Parathyroid adenoma (tissue), 2 donors: Measurements from ENCODE around the gene RABL6.
"Not testable (repeated sequence)": the region's sequence is repeated elsewhere in the genome, so short reads cannot be mapped to it uniquely, and the experiment has no call there.

Experiments used
- H2AFZ ChIP-seq: fragments of 300-600 bp; sonication (generic); one replicate; pipeline ENCODE4 v1.7.0; 2017; ENCODE audit warnings: antibody characterized with exemption, mild to moderate bottlenecking
- H3K27ac ChIP-seq: fragments of 300-600 bp; sonication (generic); one replicate; pipeline ENCODE4 v1.7.0; 2017
- H3K27me3 ChIP-seq: fragments of 300-600 bp; sonication (generic); one replicate; pipeline ENCODE4 v1.7.0; 2017; ENCODE audit warnings: low read length; ENCODE audit not compliant: control insufficient read depth, insufficient read depth
- H3K36me3 ChIP-seq: fragments of 300-600 bp; sonication (generic); one replicate; pipeline ENCODE4 v1.7.0; 2017; ENCODE audit warnings: low read length; ENCODE audit not compliant: control insufficient read depth, insufficient read depth
- H3K4me1 ChIP-seq: fragments of 300-600 bp; sonication (generic); one replicate; pipeline ENCODE4 v1.7.0; 2017; ENCODE audit warnings: control low read depth
- H3K4me2 ChIP-seq: fragments of 300-600 bp; sonication (generic); one replicate; pipeline ENCODE4 v1.7.0; 2017; ENCODE audit warnings: low read length
- H3K4me3 ChIP-seq: fragments of 300-600 bp; sonication (generic); one replicate; pipeline ENCODE4 v1.7.0; 2017; ENCODE audit warnings: low read depth, low read length
- H3K79me2 ChIP-seq: fragments of 300-600 bp; sonication (generic); one replicate; pipeline ENCODE4 v1.7.0; 2017; ENCODE audit warnings: control low read depth
- H3K9ac ChIP-seq: fragments of 300-600 bp; sonication (generic); one replicate; pipeline ENCODE4 v1.7.0; 2017; ENCODE audit warnings: mild to moderate bottlenecking
- H3K9me3 ChIP-seq: fragments of 300-600 bp; sonication (generic); one replicate; pipeline ENCODE4 v1.7.0; 2017; ENCODE audit warnings: low read length; ENCODE audit not compliant: control insufficient read depth
- CTCF ChIP-seq: fragments of 300-600 bp; sonication (generic); IDR thresholded peaks from one replicate; pipeline ENCODE4 v1.7.0; 2017; ENCODE audit warnings: antibody characterized with exemption, mild to moderate bottlenecking
- donor health status: primary hyperparathyroidism.

Gene RABL6

GRCh38 chr9:136843801-136844740 is 36.3 kb downstream of the RABL6 start:
- not testable (repeated sequence) for H3K79me2 ChIP-seq, H3K9me3 ChIP-seq, H3K36me3 ChIP-seq, H2AFZ ChIP-seq, H3K27me3 ChIP-seq, H3K9ac ChIP-seq, H3K27ac ChIP-seq, H3K4me3 ChIP-seq, H3K4me1 ChIP-seq
- TF ChIP-seq CTCF = peak; percentile 33
- peak overlapping the region; percentile 38 for H3K4me2 ChIP-seq

DNA sequence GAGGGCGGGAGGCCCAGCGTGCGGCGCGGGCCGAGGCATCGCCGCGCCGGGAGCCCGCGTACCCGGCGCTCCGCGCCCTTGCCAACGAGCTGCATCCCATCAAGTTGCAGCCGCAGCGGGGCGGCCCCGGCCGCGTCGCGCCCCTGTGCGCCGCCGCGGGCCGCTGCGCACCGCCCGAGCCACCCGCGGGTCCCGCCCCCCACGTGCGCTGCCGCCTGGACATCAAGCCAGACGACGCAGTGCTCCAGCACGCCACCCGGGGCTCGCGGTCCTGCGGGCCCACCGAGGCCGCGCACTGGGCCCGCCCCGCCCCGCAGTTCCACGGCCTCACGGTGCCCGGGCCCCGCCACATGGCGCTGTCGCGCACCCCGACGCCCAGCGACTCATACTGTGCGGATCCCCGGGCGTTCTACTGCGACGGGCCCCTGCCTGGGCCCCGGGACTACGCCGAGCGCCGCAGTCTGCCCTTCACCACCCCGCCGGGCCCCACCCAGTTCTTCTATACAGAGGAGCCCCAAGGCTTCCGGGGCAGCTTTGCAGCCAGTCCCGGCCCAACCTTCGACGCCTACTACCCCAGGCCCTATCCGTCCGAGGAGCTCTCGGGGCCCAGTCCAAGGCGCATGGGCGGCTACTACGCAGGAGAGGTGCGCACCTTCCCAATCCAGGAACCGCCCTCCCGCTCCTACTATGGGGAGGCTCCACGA is 37.2 kb downstream of the RABL6 start:
- no peak for TF ChIP-seq CTCF
- no peaks in the 10 kb centered on the region for H3K9me3 ChIP-seq
- no peaks in the 10 kb centered on the region for H3K27me3 ChIP-seq
- no peak overlapping the region for H3K27ac ChIP-seq
- no peak overlapping the region for H3K9ac ChIP-seq
- no peak overlapping the region for H3K4me2 ChIP-seq
- H3K79me2 ChIP-seq = no peaks in the 10 kb centered on the region
- H3K36me3 ChIP-seq = no peaks in the 10 kb centered on the region
- no peak overlapping the region for H2AFZ ChIP-seq
- H3K4me1 ChIP-seq = peaks cover 4% of the 10 kb centered on the region
- H3K4me3 ChIP-seq = no peak overlapping the region

- no peak overlapping the region for H3K4me3 ChIP-seq
These were observed 37.9 kb downstream of the RABL6 start for GRCh38 chr9:136845465-136846260.

More at GRCh38 chr9:136845465-136846260, 37.9 kb downstream of the RABL6 start:
- Histone ChIP-seq H3K79me2 (no peaks in the 10 kb centered on the region), H3K27me3 (no peaks in the 10 kb centered on the region), H3K4me1 (peaks cover 7% of the 10 kb centered on the region), H3K36me3 (no peaks in the 10 kb centered on the region), H3K9me3 (no peaks in the 10 kb centered on the region), H3K4me2 (no peak overlapping the region), H3K9ac (no peak overlapping the region), H3K27ac (no peak overlapping the region), H2AFZ (no peak overlapping the region)
- TF ChIP-seq CTCF = no peak
